Pons (tissue), 1 donor: ENCODE data around the gene KTI12.

Experiments
- DNase-seq: peaks from one replicate; pipeline ENCODE4 v3.0.0-alpha.2; 2016; ENCODE audit warnings: low spot score

KTI12 gene

DNA sequence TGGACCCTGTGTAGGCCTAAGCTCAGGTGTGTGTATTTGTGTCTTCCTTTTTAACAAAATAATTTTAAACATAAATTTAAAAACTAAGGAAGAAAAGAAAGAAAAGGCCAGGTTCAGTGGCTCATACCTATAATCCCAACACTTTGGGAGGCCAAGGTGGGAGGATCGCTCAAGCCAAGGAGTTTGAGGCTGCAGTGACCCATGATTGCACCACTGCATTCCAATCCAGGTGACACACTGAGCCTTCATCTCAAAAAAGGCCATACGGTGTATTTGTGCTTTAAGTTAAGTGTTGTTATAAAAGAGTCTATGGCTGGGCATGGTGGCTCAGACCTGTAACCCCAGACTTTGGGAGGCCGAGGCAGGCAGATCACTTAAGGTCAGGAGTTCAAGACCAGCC is 51.4 kb downstream of the KTI12 start:
- no peak for DNase-seq
